A673 (cell line): Measurements from ENCODE around the gene UCHL1. TPM values are rescaled to one million over a fixed set of nuclear protein-coding genes. Genes with fewer than 3 reads are reported as not detected.

Experiments
- BruUV-seq: library from RNA; stranded (reverse); fragments of 400-500 nt; replicated peaks from 2 replicates; lab custom pipeline; 2021; lab: Mats Ljungman, UMichigan
- CTCF ChIA-PET: fragments of 300-600 bp; sonication (Branson Sonifier 250); formaldehyde crosslinking; loops from one replicate; lab custom pipeline; 2022; ENCODE audit warnings: antibody characterized with exemption; lab: Charles Lee
- POLR2A ChIA-PET: fragments of 300-600 bp; sonication (Branson Sonifier 250); formaldehyde crosslinking; loops from one replicate; lab custom pipeline; 2022; ENCODE audit warnings: antibody characterized with exemption; ENCODE audit not compliant: low non-redundant PET; lab: Charles Lee
- DNase-seq: peaks from one replicate; pipeline ENCODE4 v3.0.0-alpha.2; 2015; ENCODE audit warnings: low spot score
- H3K27ac ChIP-seq: fragments of 200-600 bp; sonication (generic); 2 replicates; pipeline ENCODE4 v1.5.1; 2016; ENCODE audit warnings: mixed run types, low read depth, mild to moderate bottlenecking, mixed read lengths, antibody characterized with exemption, low read length; ENCODE audit not compliant: poor library complexity, severe bottlenecking
- H3K27me3 ChIP-seq: fragments of 200-600 bp; sonication (generic); replicated peaks from 2 replicates; pipeline ENCODE4 v1.6.1; 2017; ENCODE audit warnings: mixed run types, low read depth, mild to moderate bottlenecking, mixed read lengths, antibody characterized with exemption, low read length; ENCODE audit not compliant: insufficient read depth, poor library complexity
- H3K36me3 ChIP-seq: fragments of 200-600 bp; sonication (generic); 2 replicates; pipeline ENCODE4 v1.6.1; 2016; ENCODE audit warnings: mixed run types, mild to moderate bottlenecking, mixed read lengths, antibody characterized with exemption, low read length; ENCODE audit not compliant: insufficient read depth, poor library complexity, severe bottlenecking
- H3K4me1 ChIP-seq: fragments of 200-600 bp; sonication (generic); 2 replicates; pipeline ENCODE4 v1.6.1; 2017; ENCODE audit warnings: mixed run types, mild to moderate bottlenecking, mixed read lengths, antibody characterized with exemption, low read length; ENCODE audit not compliant: insufficient read depth, poor library complexity, severe bottlenecking
- H3K4me3 ChIP-seq: fragments of 200-600 bp; sonication (generic); 2 replicates; pipeline ENCODE4 v1.5.1; 2016; ENCODE audit warnings: low read depth, mixed run types, mild to moderate bottlenecking, mixed read lengths, low read length; ENCODE audit not compliant: poor library complexity, severe bottlenecking
- H3K9me3 ChIP-seq: fragments of 200-600 bp; sonication (generic); 2 replicates; pipeline ENCODE4 v1.6.1; 2016; ENCODE audit warnings: mixed run types, low read depth, mild to moderate bottlenecking, mixed read lengths, antibody characterized with exemption, low read length; ENCODE audit not compliant: poor library complexity, severe bottlenecking
- CTCF ChIP-seq: fragments of 300-800, 200-600 bp; sonication (generic); conservative IDR thresholded peaks from 2 replicates; pipeline ENCODE4 v1.5.1; 2017; ENCODE audit warnings: low read depth, mild to moderate bottlenecking, antibody characterized with exemption, low read length, moderate library complexity, mixed read lengths
- EZH2 ChIP-seq: fragments of 200-600 bp; sonication (generic); IDR thresholded peaks from 2 replicates; pipeline ENCODE4 v1.6.1; 2017; ENCODE audit warnings: borderline replicate concordance, low read depth, mild to moderate bottlenecking, mixed read lengths, antibody characterized with exemption, low read length; ENCODE audit not compliant: poor library complexity, severe bottlenecking
- intact Hi-C: fragments of 100-400 bp; cut with micrococcal nuclease; formaldehyde crosslinking; loops from one replicate; pipeline ENCODE4 v1.10.0; 2022; ENCODE audit not compliant: unreplicated experiment
- total RNA-seq: library from RNA; stranded (reverse); gene quantifications from 2 replicates; pipeline ENCODE4 v1.2.3, GENCODE V29; 2021

Gene UCHL1
- total RNA-seq, 1 experiment from 2014 or later: 959 TPM

- no peak overlapping the region for H3K27ac ChIP-seq
- intact Hi-C loops: no loop called here
- TF ChIP-seq CTCF: no peak
- no peak for TF ChIP-seq EZH2
- H3K9me3 ChIP-seq: no peaks in the 10 kb centered on the region
- H3K4me1 ChIP-seq: no peaks in the 10 kb centered on the region
- no TSS peak for BruUV-seq
- H3K4me3 ChIP-seq: no peak overlapping the region
- POLR2A ChIA-PET: no interaction called here
- H3K27me3 ChIP-seq: no peaks in the 10 kb centered on the region
- no peaks in the 10 kb centered on the region for H3K36me3 ChIP-seq
- DNase-seq: no peak
- CTCF ChIA-PET: no interaction called here
These were observed 30.3 kb downstream of the UCHL1 start for GRCh38 chr4:41287005-41287404.

GRCh38 chr4:41287852-41288251 lies 31.1 kb downstream of the UCHL1 start:
- DNase-seq: no peak
- POLR2A ChIA-PET: no interaction called here
- Histone ChIP-seq H3K4me1 (no peaks in the 10 kb centered on the region), H3K4me3 (no peak overlapping the region), H3K27ac (no peak overlapping the region), H3K27me3 (no peaks in the 10 kb centered on the region), H3K9me3 (no peaks in the 10 kb centered on the region), H3K36me3 (no peaks in the 10 kb centered on the region)
- CTCF ChIA-PET: no interaction called here
- intact Hi-C loops: no loop called here
- TF ChIP-seq EZH2 (no peak), CTCF (no peak)
- BruUV-seq: no TSS peak

- intact Hi-C loops: no loop called here
These were observed 31.5 kb downstream of the UCHL1 start for GRCh38 chr4:41288254-41288653.

More at GRCh38 chr4:41288254-41288653, 31.5 kb downstream of the UCHL1 start:
- POLR2A ChIA-PET: no interaction called here
- Histone ChIP-seq H3K36me3 (no peaks in the 10 kb centered on the region), H3K27me3 (no peaks in the 10 kb centered on the region), H3K9me3 (no peaks in the 10 kb centered on the region), H3K4me3 (no peak overlapping the region), H3K4me1 (no peaks in the 10 kb centered on the region), H3K27ac (no peak overlapping the region)
- CTCF ChIA-PET: no interaction called here
- BruUV-seq: no TSS peak
- no peak for DNase-seq
- TF ChIP-seq EZH2: no peak
- no peak for TF ChIP-seq CTCF
